PC-9 (cell line): ENCODE data around the gene ZIC4. TPM values are rescaled to one million over a fixed set of nuclear protein-coding genes. Genes with fewer than 3 reads are reported as not detected.

Experiments used
- BruUV-seq: library from RNA; stranded (reverse); fragments of 400-500 nt; replicated peaks from 2 replicates; lab custom pipeline; 2021; lab: Mats Ljungman, UMichigan
- CTCF ChIA-PET: fragments of 300-600 bp; sonication (Branson Sonifier 250); formaldehyde crosslinking; loops from one replicate; lab custom pipeline; 2022; ENCODE audit warnings: antibody characterized with exemption; lab: Charles Lee
- POLR2A ChIA-PET: fragments of 300-600 bp; sonication (Branson Sonifier 250); formaldehyde crosslinking; loops from one replicate; lab custom pipeline; 2022; ENCODE audit warnings: antibody characterized with exemption; ENCODE audit not compliant: unreplicated experiment; lab: Charles Lee
- DNase-seq, 2 experiments: peaks; one replicate each; pipeline versions ENCODE4 v3.0.0 to v3.0.0-alpha.2; 2015 to 2022; ENCODE audit warnings: mixed read lengths in 1 of 2
- H2AFZ ChIP-seq: fragments of 200-600 bp; sonication (generic); 2 replicates; pipeline ENCODE4 v1.8.1; 2017; ENCODE audit warnings: antibody characterized with exemption
- H3F3A ChIP-seq: fragments of 200-600 bp; sonication (generic); 2 replicates; pipeline ENCODE4 v1.8.1; 2017; ENCODE audit warnings: antibody characterized with exemption, mild to moderate bottlenecking, low read depth; ENCODE audit not compliant: insufficient read depth
- H3K27ac ChIP-seq: fragments of 200-600 bp; sonication (generic); 2 replicates; pipeline ENCODE4 v1.6.1; 2016; ENCODE audit warnings: mixed run types
- H3K27me3 ChIP-seq: fragments of 200-600 bp; sonication (generic); 2 replicates; pipeline ENCODE4 v1.6.1; 2016; ENCODE audit warnings: low read depth, mixed run types; ENCODE audit not compliant: insufficient read depth
- H3K36me3 ChIP-seq: fragments of 200-600 bp; sonication (generic); 2 replicates; pipeline ENCODE4 v1.6.1; 2016; ENCODE audit warnings: low read depth, mixed run types
- H3K4me1 ChIP-seq: fragments of 200-600 bp; sonication (generic); replicated peaks from 2 replicates; pipeline ENCODE4 v1.6.1; 2016; ENCODE audit warnings: mixed run types; ENCODE audit not compliant: insufficient read depth
- H3K4me2 ChIP-seq: fragments of 200-600 bp; sonication (generic); 2 replicates; pipeline ENCODE4 v1.6.1; 2017; ENCODE audit warnings: mixed run types
- H3K4me3 ChIP-seq: fragments of 200-600 bp; sonication (generic); 2 replicates; pipeline ENCODE4 v1.6.1; 2016; ENCODE audit warnings: mixed run types
- H3K79me2 ChIP-seq: fragments of 200-600 bp; sonication (generic); 2 replicates; pipeline ENCODE4 v1.6.1; 2017; ENCODE audit warnings: low read depth, mixed run types
- H3K9me2 ChIP-seq: fragments of 200-600 bp; sonication (generic); 2 replicates; pipeline ENCODE4 v1.8.1; 2017; ENCODE audit warnings: mild to moderate bottlenecking; ENCODE audit not compliant: insufficient read depth
- H3K9me3 ChIP-seq: fragments of 200-600 bp; sonication (generic); 2 replicates; pipeline ENCODE4 v1.8.1; 2016; ENCODE audit warnings: low read depth; ENCODE audit not compliant: insufficient read depth
- H4K20me1 ChIP-seq: fragments of 200-600 bp; sonication (generic); 2 replicates; pipeline ENCODE4 v1.8.1; 2017; ENCODE audit not compliant: insufficient read depth
- EZH2 ChIP-seq: fragments of 200-600 bp; sonication (generic); IDR thresholded peaks from 2 replicates; pipeline ENCODE4 v1.8.0; 2017; ENCODE audit warnings: antibody characterized with exemption, low read depth
- intact Hi-C: fragments of 100-400 bp; cut with micrococcal nuclease; formaldehyde crosslinking; loops from one replicate; pipeline ENCODE4 v1.10.0; 2022; ENCODE audit not compliant: unreplicated experiment
- total RNA-seq: library from RNA; stranded (reverse); gene quantifications from 2 replicates; pipeline ENCODE4 v1.2.3, GENCODE V29; 2021
- TF ChIP-seq, protein P1 (sequence below): fragments of 200-600 bp; sonication (generic); conservative IDR thresholded peaks from 2 replicates; pipeline ENCODE4 v1.6.1; 2017; ENCODE audit warnings: mixed run types, antibody characterized with exemption, mild to moderate bottlenecking, moderate library complexity

ZIC4 gene
- total RNA-seq, 1 experiment from 2014 or later, result not detected

DNA sequence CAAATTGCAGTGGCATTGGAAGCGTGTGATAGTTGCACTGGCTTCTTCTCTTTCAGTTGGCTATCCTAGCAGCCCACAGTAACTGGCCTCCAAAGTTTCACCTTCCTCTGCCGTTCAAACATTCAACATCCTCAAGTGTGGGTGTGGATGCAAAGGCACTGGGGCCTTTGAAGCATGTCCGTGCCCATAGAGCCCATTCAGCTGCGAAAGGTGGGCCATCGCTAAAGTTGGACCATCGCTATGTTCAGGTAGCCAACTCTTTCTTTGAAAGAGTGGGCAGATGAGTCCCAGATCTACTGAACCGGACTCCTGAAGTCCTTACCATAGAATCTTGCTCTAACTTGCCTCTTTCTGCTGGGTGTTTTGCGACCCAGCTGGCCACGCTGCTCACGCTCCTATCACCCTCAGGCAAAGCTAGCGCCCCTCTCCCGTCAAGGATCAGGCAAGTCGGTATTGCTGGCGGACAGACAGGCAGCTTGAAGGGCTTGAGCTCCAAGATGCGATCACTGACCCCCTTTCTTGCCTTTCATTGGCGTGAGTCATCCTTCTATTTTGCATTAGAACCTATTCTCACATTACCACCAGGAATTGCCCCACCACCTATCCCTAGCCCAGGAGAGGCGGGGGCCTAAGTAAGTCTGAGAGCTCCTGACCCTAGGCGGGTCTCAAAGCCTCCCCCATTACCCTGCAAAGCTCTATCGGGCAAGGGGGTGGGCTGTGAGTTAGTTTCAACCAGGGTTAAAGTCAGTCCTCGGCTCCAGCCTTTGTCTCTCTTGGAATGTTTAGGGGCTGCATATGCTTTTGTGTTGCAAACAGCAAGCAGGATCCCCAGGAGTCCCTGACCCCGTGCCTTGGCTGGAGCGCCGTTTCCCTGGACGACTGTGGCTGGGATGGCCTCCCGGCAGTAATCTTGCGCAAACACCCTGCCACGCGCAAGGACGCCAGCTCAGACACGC lies 28.7 kb downstream of the ZIC4 start:
- Histone ChIP-seq H3K4me1 (no peaks in the 10 kb centered on the region), H4K20me1 (no peaks in the 10 kb centered on the region), H3K9me2 (no peaks in the 10 kb centered on the region), H3K9me3 (no peaks in the 10 kb centered on the region), H3K36me3 (no peaks in the 10 kb centered on the region), H3K4me3 (no peak overlapping the region), H3F3A (no peaks in the 10 kb centered on the region), H2AFZ (no peak overlapping the region), H3K27ac (no peak overlapping the region), H3K79me2 (no peaks in the 10 kb centered on the region), H3K4me2 (no peak overlapping the region), H3K27me3 (no peaks in the 10 kb centered on the region)
- no peak for DNase-seq
- BruUV-seq, result no TSS peak
- ChIA-PET CTCF (no interaction called here), POLR2A (no interaction called here)
- intact Hi-C loops, result no loop called here
- no peak for TF ChIP-seq EZH2
- TF ChIP-seq, protein P1, sequence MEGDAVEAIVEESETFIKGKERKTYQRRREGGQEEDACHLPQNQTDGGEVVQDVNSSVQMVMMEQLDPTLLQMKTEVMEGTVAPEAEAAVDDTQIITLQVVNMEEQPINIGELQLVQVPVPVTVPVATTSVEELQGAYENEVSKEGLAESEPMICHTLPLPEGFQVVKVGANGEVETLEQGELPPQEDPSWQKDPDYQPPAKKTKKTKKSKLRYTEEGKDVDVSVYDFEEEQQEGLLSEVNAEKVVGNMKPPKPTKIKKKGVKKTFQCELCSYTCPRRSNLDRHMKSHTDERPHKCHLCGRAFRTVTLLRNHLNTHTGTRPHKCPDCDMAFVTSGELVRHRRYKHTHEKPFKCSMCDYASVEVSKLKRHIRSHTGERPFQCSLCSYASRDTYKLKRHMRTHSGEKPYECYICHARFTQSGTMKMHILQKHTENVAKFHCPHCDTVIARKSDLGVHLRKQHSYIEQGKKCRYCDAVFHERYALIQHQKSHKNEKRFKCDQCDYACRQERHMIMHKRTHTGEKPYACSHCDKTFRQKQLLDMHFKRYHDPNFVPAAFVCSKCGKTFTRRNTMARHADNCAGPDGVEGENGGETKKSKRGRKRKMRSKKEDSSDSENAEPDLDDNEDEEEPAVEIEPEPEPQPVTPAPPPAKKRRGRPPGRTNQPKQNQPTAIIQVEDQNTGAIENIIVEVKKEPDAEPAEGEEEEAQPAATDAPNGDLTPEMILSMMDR, result no peak

DNA sequence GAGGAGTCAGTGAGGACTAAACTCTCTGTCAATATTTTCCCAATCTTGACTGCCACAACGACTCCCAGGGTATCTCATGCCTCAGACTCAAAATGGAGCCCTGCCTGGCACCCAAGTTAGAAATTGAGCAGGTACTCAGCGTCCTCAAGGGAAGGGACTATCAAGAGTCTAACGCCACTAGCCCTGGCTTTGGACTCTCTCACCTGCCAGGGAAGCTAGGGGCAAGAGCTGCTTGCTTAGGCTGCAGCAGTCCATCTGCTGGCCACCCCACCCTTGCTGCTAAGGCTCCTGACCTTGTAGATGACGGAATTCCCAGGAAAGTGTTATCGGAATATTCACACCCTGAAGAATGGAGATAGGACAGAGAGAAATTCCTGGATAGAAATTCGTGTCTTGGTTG lies 33.0 kb downstream of the ZIC4 start:
- intact Hi-C loops, result no loop called here

DNA sequence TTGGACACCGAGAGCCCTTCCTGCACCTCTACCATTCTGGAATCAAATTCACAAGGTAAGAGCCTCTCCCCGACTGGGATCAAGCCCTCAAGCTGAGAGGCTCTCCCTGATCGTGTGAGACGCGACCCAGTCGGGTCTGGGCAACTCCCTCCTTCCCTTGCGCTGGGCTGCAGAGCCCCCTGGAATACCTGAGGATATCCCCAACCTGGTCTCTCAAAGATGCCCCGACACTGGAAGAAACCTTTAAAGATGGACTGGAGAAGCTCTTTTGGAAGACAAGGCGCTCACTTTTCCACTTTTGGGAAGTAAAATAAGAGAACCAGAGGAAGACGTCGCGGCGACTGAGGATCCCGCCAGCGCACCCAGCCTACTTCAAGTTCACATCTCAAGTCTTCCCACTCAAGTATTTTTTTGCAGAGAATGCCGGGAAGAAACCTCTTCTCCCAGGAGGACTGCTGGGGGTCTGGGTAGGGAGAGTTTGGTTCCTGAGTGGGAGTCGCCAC lies 33.8 kb downstream of the ZIC4 start:
- H2AFZ ChIP-seq, result no peak overlapping the region
- no peaks in the 10 kb centered on the region for H3K9me2 ChIP-seq
- TF ChIP-seq, protein P1, result no peak
- no peak for TF ChIP-seq EZH2
- no peaks in the 10 kb centered on the region for H4K20me1 ChIP-seq
- intact Hi-C loops, result no loop called here
- H3K4me3 ChIP-seq, result no peak overlapping the region
- no peak overlapping the region for H3K27ac ChIP-seq
- H3K4me2 ChIP-seq, result no peak overlapping the region
- H3F3A ChIP-seq, result no peaks in the 10 kb centered on the region
- no TSS peak for BruUV-seq
- H3K27me3 ChIP-seq, result no peaks in the 10 kb centered on the region
- no peaks in the 10 kb centered on the region for H3K79me2 ChIP-seq
- no peak for DNase-seq
- ChIA-PET CTCF (no interaction called here), POLR2A (interaction anchor here (0.6 kb wide), 1 partner anchor 818 kb away, joined by 6 read pairs; no protein-coding TSS in a partner anchor)
- no peaks in the 10 kb centered on the region for H3K9me3 ChIP-seq
- no peaks in the 10 kb centered on the region for H3K36me3 ChIP-seq
- no peaks in the 10 kb centered on the region for H3K4me1 ChIP-seq

More for the DNA sequence above, 33.0 kb downstream of the ZIC4 start:
- Histone ChIP-seq H2AFZ (no peak overlapping the region), H3K4me1 (no peaks in the 10 kb centered on the region), H3K36me3 (no peaks in the 10 kb centered on the region), H3K9me2 (no peaks in the 10 kb centered on the region), H3K4me3 (no peak overlapping the region), H3K27ac (no peak overlapping the region), H3K4me2 (no peak overlapping the region), H3F3A (no peaks in the 10 kb centered on the region), H3K9me3 (no peaks in the 10 kb centered on the region), H4K20me1 (no peaks in the 10 kb centered on the region), H3K79me2 (no peaks in the 10 kb centered on the region), H3K27me3 (no peaks in the 10 kb centered on the region)
- ChIA-PET CTCF (no interaction called here), POLR2A (no interaction called here)
- BruUV-seq, result no TSS peak
- TF ChIP-seq, protein P1, result no peak
- TF ChIP-seq EZH2, result no peak
- no peak for DNase-seq
